WTC11 (cell line): Measurements from ENCODE around the gene GSTO1. TPM values are rescaled to one million over a fixed set of nuclear protein-coding genes. Genes with fewer than 3 reads are reported as not detected.

Source experiments
- CBFB ChIP-seq: sonication (generic); formaldehyde crosslinking; IDR thresholded peaks from 2 replicates; pipeline ENCODE4 v1.8.1; 2022; ENCODE audit warnings: mild to moderate bottlenecking, low read depth, missing genetic modification reagents
- FOXJ3 ChIP-seq: sonication (generic); formaldehyde crosslinking; IDR thresholded peaks from 2 replicates; pipeline ENCODE4 v1.9.0; 2021; ENCODE audit warnings: missing genetic modification reagents, mild to moderate bottlenecking, borderline replicate concordance
- microRNA-seq: library from miRNA; unstranded; fragments of <30 nt; microRNA quantifications from one replicate; pipeline ENCODE4 v1.2.0, GENCODE V29; 2022; ENCODE audit warnings: borderline number of aligned reads
- total RNA-seq: library from RNA; stranded (reverse); gene quantifications from 3 replicates; pipeline ENCODE4 v1.2.3, GENCODE V29; 2021
- TF ChIP-seq, protein P1 (sequence below): sonication (generic); formaldehyde crosslinking; IDR thresholded peaks from 2 replicates; pipeline ENCODE4 v1.8.1; 2023; ENCODE audit warnings: mild to moderate bottlenecking, missing genetic modification reagents, moderate library complexity
- TF ChIP-seq, protein P2 (sequence below): sonication (generic); formaldehyde crosslinking; IDR thresholded peaks from 2 replicates; pipeline ENCODE4 v1.8.1; 2023; ENCODE audit warnings: mild to moderate bottlenecking, missing genetic modification reagents

The GSTO1 gene
- total RNA-seq, 1 experiment from 2014 or later = 87.9 TPM

DNA sequence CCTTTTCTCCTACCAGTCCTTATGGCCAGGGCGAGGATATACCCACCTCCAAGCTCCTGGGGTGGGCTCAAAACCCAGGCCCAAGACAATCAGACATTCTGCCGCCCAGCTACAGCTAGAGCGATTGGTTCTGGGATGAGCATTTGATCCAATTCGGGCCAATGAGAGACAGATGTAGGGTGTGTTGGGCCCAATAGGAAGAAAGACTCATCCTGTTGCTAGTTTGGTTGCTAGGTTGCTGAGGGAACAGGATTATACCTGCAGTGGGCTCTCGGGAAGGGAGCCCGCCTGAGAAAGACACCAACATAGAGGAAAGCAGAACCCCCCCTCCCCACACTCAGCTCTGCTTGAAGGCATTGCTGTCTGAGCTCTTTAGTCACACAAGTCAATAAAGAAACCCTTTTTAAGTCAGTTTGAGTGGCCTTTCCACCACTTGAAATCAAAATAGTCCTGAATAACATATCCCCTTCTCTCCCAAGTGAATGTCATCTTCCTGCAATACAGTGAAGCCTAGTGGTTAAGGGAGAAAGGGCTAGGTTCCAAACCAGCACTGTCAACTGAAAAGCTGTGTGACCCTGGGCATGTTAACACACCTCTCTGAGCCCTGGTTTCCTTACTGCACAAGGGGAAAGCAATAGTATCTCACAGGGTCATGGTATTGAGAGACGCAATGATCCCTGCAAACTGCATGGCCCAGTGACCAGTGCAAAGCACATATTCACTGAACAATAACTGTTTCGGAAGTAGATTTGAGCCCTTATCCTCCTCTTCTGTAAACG lies 61.8 kb downstream of the GSTO1 start (continued):
- TF ChIP-seq, protein P1, sequence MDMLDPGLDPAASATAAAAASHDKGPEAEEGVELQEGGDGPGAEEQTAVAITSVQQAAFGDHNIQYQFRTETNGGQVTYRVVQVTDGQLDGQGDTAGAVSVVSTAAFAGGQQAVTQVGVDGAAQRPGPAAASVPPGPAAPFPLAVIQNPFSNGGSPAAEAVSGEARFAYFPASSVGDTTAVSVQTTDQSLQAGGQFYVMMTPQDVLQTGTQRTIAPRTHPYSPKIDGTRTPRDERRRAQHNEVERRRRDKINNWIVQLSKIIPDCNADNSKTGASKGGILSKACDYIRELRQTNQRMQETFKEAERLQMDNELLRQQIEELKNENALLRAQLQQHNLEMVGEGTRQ (CRISPR knock-in tag) = no peak
- TF ChIP-seq CBFB (CRISPR knock-in tag) (no peak), FOXJ3 (CRISPR knock-in tag) (no peak)
- TF ChIP-seq, protein P2, sequence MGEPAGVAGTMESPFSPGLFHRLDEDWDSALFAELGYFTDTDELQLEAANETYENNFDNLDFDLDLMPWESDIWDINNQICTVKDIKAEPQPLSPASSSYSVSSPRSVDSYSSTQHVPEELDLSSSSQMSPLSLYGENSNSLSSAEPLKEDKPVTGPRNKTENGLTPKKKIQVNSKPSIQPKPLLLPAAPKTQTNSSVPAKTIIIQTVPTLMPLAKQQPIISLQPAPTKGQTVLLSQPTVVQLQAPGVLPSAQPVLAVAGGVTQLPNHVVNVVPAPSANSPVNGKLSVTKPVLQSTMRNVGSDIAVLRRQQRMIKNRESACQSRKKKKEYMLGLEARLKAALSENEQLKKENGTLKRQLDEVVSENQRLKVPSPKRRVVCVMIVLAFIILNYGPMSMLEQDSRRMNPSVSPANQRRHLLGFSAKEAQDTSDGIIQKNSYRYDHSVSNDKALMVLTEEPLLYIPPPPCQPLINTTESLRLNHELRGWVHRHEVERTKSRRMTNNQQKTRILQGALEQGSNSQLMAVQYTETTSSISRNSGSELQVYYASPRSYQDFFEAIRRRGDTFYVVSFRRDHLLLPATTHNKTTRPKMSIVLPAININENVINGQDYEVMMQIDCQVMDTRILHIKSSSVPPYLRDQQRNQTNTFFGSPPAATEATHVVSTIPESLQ (CRISPR knock-in tag) = no peak

Small RNA genes within 50 kb of the gene (microRNA-seq; reads per million reads assigned to microRNA genes)
- gene MIR4482 (2.8 reads per million), gene MIR609 (not detected)

Other genes starting within 250 kb of the GSTO1 start
- 0.60 to 1.5 TPM (median 1.1 TPM) in 3 replicates for gene COL17A1, start 169.0 kb upstream of the GSTO1 start, total RNA-seq
- 9.2 to 11.6 TPM (median 9.9 TPM) in 3 replicates for gene SFR1, start 132.7 kb upstream of the GSTO1 start, total RNA-seq
- 0.42 to 0.69 TPM (median 0.44 TPM) in 3 replicates for gene CFAP43, start 22.5 kb upstream of the GSTO1 start, total RNA-seq
- 10.7 to 18.7 TPM (median 17.6 TPM) in 3 replicates for gene GSTO2, start 14.3 kb downstream of the GSTO1 start, total RNA-seq
- gene ITPRIP, start 83.6 kb downstream of the GSTO1 start, total RNA-seq = 13.0 to 16.8 TPM (median 13.4 TPM) in 3 replicates
- 0.92 to 1.1 TPM (median 1.0 TPM) in 3 replicates for gene CFAP58, start 98.9 kb downstream of the GSTO1 start, total RNA-seq